ENCODE results near the gene PTGER1.

PTGER1 gene, protein sequence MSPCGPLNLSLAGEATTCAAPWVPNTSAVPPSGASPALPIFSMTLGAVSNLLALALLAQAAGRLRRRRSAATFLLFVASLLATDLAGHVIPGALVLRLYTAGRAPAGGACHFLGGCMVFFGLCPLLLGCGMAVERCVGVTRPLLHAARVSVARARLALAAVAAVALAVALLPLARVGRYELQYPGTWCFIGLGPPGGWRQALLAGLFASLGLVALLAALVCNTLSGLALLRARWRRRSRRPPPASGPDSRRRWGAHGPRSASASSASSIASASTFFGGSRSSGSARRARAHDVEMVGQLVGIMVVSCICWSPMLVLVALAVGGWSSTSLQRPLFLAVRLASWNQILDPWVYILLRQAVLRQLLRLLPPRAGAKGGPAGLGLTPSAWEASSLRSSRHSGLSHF

DNA sequence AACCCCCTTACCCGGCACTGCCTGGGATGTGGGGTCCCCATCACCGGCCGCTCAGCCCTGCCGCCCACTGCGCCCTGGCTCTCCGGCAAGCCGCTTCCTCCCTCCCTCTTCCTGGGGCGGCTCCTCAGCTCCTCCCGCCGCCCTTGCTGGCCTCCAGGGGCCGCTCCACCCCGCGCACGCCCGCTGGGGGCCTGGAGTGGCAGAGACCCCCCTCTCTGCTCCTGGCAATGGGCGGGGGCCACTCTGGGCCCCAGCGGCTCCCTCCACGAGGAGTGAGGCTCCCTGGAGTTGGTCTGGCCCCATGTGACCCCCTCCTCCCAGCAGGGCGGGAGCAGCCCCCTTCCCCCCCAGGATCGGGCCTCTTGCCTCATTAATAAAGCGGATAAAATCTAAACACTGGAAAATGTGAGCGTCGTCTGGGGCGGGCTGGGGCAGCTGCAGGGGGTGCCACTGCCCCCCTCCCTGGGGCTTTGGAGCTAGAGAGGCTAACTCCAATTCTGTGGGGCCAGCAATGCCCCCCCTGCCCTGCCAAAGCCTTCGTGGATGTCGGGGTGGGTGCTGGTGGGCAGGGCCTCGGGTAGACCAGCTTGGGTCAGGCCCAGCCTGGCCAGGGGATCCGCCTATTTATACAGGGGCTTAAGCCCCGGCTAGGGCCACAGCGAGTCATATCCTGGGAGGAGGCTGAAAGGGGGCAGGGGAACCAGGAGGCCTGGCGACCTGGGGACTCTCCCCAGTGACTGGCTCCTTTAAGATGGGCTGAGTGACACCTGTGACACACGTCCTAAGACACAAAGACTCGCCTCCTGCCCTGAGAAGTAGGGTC is at the start of gene PTGER1:
Gene PTGER1, minus strand, starts transcription at position 104 of the 823 bp plus-strand sequence. CDS start 1,034 bp downstream, outside the sequence.
- CTCF ChIA-PET = interaction anchor here (0.7 to 1.9 kb wide), 6 partner anchors 9 to 42 kb away, joined by 3 to 9 read pairs (median 4); no protein-coding TSS in a partner anchor
- Mint-ChIP-seq H3K27me3 (peaks cover 49% of the 10 kb centered on the region), H3K27ac (peak within 1 kb of the TSS; percentile 29), H3K36me3 (peaks cover 13% of the 10 kb centered on the region), H3K9me3 (no peaks in the 10 kb centered on the region), H3K4me1 (peaks cover 39% of the 10 kb centered on the region), H3K4me3 (no peak within 1 kb of the TSS)
- peak; percentile 58 for DNase-seq

DNA sequence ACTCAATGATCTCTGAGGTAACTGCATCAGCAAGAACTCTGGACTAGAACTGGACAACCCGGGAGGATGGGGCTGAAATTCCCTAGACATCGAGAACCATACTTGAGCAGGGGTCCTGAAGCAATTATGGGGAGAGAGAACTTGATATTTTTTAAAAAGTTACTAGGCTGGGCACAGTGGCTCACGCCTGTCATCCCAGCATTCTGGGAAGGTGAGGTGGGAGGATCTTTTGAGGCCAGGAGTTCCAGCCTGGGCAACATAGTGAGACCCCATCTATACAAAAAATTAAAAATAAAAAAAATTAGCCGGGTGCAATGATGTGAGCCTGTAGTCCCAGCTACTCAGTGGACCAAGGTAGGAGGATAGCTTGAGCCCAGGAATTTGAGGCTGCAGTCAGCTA is 45.4 kb upstream of the PTGER1 start:
- H3K36me3 Mint-ChIP-seq = peaks cover 22% of the 10 kb centered on the region
- no peak overlapping the region for H3K4me3 Mint-ChIP-seq
- H3K27me3 Mint-ChIP-seq = no peaks in the 10 kb centered on the region
- peaks cover 69% of the 10 kb centered on the region for H3K4me1 Mint-ChIP-seq
- peak overlapping the region; percentile 97 for H3K27ac Mint-ChIP-seq
- no peak for DNase-seq
- no peaks in the 10 kb centered on the region for H3K9me3 Mint-ChIP-seq
- CTCF ChIA-PET = interaction anchor here (1.4 kb wide), 2 partner anchors 14 to 16 kb away, joined by 4 to 10 read pairs; no protein-coding TSS in a partner anchor

DNA sequence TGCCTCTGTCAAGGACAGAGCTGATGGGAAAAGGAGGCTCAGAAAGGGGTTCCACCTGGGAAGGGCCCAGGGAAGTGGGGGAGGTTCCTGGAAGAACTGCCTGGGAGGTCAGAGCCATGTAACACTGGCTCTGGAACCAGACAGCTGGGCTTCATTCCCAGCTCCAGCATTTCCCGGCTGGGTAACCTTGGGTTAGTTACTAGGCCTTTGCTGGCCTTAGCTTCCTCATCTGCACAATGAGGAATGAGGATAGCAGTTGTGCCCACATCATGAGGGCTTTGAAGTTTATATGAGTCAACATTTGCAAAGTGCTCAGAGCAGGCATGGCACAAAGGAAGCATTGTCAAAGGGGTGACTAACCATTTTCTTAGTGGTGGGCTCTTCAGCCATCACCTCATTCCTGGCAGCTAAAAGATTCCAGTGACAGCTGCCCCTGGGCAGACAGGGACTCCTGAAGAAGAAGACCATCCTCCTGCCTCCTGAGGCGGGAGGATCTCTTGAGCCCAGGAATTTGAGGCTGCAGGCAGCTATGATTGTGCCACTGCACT is 44.8 kb upstream of the PTGER1 start:
- H3K9me3 Mint-ChIP-seq = no peaks in the 10 kb centered on the region
- peak overlapping the region; percentile 97 for H3K27ac Mint-ChIP-seq
- no peaks in the 10 kb centered on the region for H3K27me3 Mint-ChIP-seq
- peaks cover 28% of the 10 kb centered on the region for H3K36me3 Mint-ChIP-seq
- peaks cover 72% of the 10 kb centered on the region for H3K4me1 Mint-ChIP-seq
- CTCF ChIA-PET = interaction anchor here (1.4 kb wide), 2 partner anchors 14 to 16 kb away, joined by 4 to 10 read pairs; no protein-coding TSS in a partner anchor
- no peak for DNase-seq
- H3K4me3 Mint-ChIP-seq = peak overlapping the region; percentile 45

DNA sequence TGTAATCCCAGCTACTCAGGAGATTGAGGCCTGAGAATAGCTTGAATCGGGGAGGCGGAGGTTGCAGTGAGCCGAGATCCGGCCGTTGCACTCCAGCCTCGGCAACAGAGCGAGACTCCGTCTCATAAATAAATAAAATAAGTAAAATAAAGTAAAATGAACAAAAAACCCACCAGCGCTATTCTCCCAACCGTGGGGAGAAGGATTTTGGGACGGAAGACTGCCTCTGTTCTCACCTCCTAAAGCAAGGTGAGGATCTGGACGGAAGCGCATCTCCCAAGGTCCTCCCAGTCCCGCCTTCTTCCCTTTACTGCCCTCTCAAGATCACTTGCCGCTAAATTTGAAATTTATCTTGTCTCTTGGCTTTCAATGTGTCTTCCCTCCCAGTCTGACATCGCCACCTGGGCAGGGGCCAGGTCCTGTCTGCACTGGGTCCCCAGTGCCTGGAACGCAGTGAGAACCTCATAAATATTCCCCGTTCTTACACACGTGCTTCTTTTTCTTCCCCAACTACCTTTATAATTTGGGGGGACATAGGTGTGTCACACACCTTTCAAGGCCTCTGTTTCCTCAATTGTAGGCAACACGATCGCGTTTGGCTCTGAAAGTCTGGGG is 44.2 kb upstream of the PTGER1 start:
- peak overlapping the region; percentile 93 for H3K4me3 Mint-ChIP-seq
- no peak for DNase-seq
- H3K27ac Mint-ChIP-seq = peak overlapping the region; percentile 97
- H3K36me3 Mint-ChIP-seq = peaks cover 34% of the 10 kb centered on the region
- peaks cover 77% of the 10 kb centered on the region for H3K4me1 Mint-ChIP-seq
- no peaks in the 10 kb centered on the region for H3K9me3 Mint-ChIP-seq
- no peaks in the 10 kb centered on the region for H3K27me3 Mint-ChIP-seq
- CTCF ChIA-PET = interaction anchor here (1.4 kb wide), 2 partner anchors 13 to 15 kb away, joined by 4 to 10 read pairs; no protein-coding TSS in a partner anchor

DNA sequence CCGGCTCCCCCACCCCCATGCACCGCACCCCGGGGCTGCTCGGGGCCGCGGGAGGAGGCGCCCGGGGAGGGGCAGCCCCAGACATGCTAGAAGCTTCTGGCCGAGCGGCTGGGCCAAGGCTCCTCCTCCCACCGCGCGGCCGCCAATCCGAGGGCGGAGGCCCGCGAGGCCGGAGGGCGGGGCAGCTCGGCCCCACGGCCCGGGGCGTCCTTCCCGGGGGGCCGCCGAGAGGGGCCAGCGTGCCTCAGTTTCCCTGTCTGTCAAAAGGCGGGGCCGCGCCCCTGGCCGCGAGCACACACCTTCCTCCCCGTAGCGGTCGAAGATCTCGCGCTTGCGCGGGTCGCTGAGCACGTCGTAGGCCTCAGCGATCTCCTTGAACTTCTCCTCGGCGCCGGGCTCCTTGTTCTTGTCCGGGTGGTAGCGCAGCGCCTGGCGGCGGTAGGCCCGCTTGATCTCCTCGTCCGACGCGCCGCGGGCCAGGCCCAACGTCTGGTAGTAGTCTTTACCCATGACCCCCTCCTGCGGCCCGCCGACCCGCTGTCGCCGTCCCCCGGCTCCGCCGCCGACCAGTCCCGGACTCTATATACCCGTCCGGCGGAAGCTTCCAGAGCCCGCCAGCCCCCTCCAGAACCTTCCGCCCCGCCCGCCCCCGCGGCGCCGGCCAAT is 42.8 kb upstream of the PTGER1 start, which contains the start of gene DNAJB1:
Gene DNAJB1, minus strand, starts transcription at position 558 of the 666 bp plus-strand sequence. Its CDS starts 48 bp downstream, at position 510.
- DNase-seq = peak; percentile 75
- peak within 1 kb of the TSS; percentile 97 for H3K27ac Mint-ChIP-seq
- H3K9me3 Mint-ChIP-seq = no peaks in the 10 kb centered on the region
- peak within 1 kb of the TSS; percentile 93 for H3K4me3 Mint-ChIP-seq
- CTCF ChIA-PET = interaction anchor here (0.9 to 5.6 kb wide), 3 partner anchors 13 to 37 kb away, joined by 3 to 39 read pairs (median 4); no protein-coding TSS in a partner anchor
- H3K27me3 Mint-ChIP-seq = no peaks in the 10 kb centered on the region
- peaks cover 69% of the 10 kb centered on the region for H3K4me1 Mint-ChIP-seq
- H3K36me3 Mint-ChIP-seq = peaks cover 42% of the 10 kb centered on the region

DNA sequence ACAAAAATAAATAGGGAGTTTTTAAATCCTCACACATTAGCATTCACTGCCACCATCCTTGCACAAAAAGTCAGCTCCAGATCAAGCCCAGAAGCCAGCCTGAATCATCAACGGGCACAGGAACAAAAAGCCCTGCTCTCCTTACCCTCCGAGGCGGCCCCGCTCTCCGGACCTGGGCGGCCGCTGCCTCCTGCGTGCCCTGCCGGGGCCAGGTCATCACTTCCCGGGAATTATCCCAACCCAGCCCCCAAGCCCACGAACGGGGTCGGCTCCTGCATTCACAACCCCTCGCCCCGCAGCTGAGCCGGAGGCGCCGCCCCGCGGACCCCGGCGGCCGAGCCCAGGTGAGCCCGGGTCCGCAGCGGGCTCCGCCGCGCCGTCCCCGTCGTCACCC is 42.3 kb upstream of the PTGER1 start:
- H3K4me3 Mint-ChIP-seq = peak overlapping the region; percentile 93

DNA sequence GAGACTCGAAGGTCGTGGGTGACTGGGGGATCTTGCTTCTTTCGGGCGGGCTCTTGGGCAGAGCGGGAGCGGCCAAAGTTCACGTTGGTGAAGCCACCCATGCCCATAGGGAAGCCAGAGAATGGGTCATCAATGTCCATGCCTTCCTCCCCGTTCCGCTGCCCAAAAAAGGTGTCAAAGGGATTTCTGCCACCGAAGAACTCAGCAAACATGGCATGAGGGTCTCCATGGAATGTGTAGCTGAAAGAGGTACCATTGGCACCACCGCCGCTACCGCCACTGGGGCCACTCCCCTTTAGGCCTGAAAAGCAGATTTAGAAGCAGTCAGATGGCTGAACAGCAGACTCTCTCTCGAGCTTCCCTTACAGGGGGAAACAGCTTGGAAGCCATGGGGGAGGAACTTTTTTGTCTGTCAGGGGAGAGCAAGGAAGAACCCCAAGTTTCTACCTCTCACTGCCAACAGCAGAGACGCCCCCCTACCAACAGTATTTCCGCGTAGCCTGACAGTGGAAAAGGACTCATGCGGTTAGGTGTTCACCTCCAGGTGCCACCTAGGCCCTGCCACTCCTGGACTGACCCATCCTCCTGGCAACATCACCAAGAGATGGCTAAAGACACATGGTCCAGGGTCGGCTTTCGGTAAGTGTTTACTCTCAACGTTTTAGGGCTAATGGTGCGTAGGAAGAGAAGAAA is 41.7 kb upstream of the PTGER1 start:
- Mint-ChIP-seq H3K4me3 (peak overlapping the region; percentile 93), H3K9me3 (no peaks in the 10 kb centered on the region), H3K27ac (peak overlapping the region; percentile 82), H3K27me3 (no peaks in the 10 kb centered on the region), H3K36me3 (peaks cover 42% of the 10 kb centered on the region), H3K4me1 (peaks cover 61% of the 10 kb centered on the region)
- DNase-seq = peak; percentile 49
- CTCF ChIA-PET = interaction anchor here (1.1 to 5.6 kb wide), 3 partner anchors 12 to 36 kb away, joined by 3 to 39 read pairs (median 4); no protein-coding TSS in a partner anchor

More for the DNA sequence above, 42.3 kb upstream of the PTGER1 start:
- DNase-seq = no peak
- H3K36me3 Mint-ChIP-seq = peaks cover 42% of the 10 kb centered on the region
- H3K4me1 Mint-ChIP-seq = peaks cover 64% of the 10 kb centered on the region
- H3K27ac Mint-ChIP-seq = peak overlapping the region; percentile 82
- H3K9me3 Mint-ChIP-seq = no peaks in the 10 kb centered on the region
- CTCF ChIA-PET = interaction anchor here (1.5 to 5.6 kb wide), 2 partner anchors 12 to 36 kb away, joined by 4 to 39 read pairs; no protein-coding TSS in a partner anchor
- no peaks in the 10 kb centered on the region for H3K27me3 Mint-ChIP-seq

DNA sequence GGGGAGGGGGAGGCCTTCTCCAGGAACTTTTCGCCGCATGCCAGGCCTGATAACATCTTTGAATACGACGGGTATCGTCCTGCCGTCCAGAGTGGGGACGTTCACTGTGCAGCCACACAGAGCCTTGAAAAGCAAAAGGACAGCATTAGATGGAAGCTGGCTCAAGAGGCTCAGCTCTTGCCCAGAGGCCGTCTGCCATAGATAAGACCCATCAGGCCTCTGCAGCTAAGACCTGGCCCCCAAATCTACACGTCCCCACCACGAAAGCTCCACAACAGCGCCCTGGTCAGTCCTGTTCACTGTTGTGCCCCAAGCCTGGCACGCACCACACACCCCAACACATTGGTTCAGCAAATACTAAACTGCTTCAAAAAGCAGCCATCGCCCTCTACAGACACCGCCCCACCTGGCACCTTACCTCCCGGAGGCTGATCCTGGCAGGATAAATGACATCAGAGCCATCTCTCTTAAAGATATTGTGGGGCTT is 40.9 kb upstream of the PTGER1 start:
- Mint-ChIP-seq H3K36me3 (peaks cover 45% of the 10 kb centered on the region), H3K4me1 (peaks cover 57% of the 10 kb centered on the region), H3K9me3 (no peaks in the 10 kb centered on the region), H3K4me3 (peak overlapping the region; percentile 93), H3K27ac (peak overlapping the region; percentile 82), H3K27me3 (no peaks in the 10 kb centered on the region)
- DNase-seq = peak; percentile 47
- CTCF ChIA-PET = interaction anchor here (1.1 to 5.6 kb wide), 2 partner anchors 11 to 35 kb away, joined by 3 to 39 read pairs; no protein-coding TSS in a partner anchor

DNA sequence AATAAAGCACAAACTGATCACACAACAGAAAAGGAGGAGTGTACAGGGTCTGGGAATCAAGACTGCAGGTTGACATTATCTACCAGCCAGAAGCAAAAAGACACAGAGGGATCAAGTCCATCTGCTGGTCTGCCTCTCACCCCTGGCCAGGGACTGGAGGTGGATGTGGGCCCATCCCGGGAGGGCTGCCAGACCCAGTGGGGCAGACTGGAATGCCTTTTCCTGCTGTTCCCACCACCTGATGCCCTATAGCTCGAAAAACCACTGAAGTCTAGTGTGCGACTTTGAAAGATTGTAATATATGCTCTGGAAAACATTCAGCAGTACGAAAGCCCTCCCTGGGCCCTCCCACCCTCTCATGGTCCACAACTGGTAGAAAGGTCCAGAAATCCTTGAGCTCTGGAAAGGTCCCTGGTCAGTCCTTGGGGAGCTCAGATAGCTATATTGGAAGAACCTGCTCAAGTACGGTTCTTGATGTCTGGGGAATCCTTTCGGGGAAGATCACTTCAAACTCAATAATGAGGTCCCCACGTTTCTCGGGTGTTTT is 40.4 kb upstream of the PTGER1 start:
- H3K27ac Mint-ChIP-seq = peak overlapping the region; percentile 73
- no peaks in the 10 kb centered on the region for H3K27me3 Mint-ChIP-seq
- no peaks in the 10 kb centered on the region for H3K9me3 Mint-ChIP-seq
- peak overlapping the region; percentile 93 for H3K4me3 Mint-ChIP-seq
- CTCF ChIA-PET = interaction anchor here (1.1 to 5.6 kb wide), 2 partner anchors 10 to 35 kb away, joined by 3 to 39 read pairs; no protein-coding TSS in a partner anchor
- peaks cover 62% of the 10 kb centered on the region for H3K4me1 Mint-ChIP-seq
- peaks cover 45% of the 10 kb centered on the region for H3K36me3 Mint-ChIP-seq
- DNase-seq = no peak

DNA sequence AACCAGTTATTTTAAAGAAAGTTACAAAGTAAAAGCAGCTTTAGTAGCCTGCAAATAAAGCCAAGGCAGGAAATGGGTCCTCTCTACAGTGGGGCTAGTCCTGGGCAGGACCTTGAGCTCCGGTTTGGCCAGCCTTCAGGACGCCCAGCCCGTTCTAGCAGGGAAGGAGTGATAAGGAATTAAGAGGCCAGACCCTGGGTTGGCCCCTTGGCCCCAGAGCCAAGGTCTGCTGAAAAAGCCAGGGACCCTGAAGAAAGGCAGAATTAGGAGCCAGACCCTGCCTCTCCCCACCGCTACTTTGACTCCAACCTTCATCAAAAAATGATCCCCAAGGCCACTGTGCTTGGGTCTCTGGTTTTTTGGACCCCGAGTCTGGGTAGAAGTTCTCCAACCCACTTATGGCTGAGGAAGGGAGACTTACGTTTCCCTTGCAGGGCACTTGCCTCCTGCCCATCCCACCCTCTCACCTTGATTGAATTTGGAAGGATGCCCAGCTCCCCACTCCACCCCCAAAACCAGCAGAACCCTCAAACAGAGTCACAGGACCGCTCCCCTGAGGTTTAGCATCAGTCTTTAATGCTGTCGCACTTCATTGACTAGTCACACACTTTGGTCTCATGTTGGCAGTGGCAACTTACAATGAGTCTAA is 39.2 kb upstream of the PTGER1 start:
- no peaks in the 10 kb centered on the region for H3K27me3 Mint-ChIP-seq
- DNase-seq = no peak
- H3K4me1 Mint-ChIP-seq = peaks cover 60% of the 10 kb centered on the region
- H3K4me3 Mint-ChIP-seq = no peak overlapping the region
- CTCF ChIA-PET = interaction anchor here (0.6 to 5.6 kb wide), 2 partner anchors 9 to 19 kb away, joined by 3 to 39 read pairs; no protein-coding TSS in a partner anchor
- peaks cover 43% of the 10 kb centered on the region for H3K36me3 Mint-ChIP-seq
- peak overlapping the region; percentile 45 for H3K27ac Mint-ChIP-seq
- H3K9me3 Mint-ChIP-seq = no peaks in the 10 kb centered on the region

DNA sequence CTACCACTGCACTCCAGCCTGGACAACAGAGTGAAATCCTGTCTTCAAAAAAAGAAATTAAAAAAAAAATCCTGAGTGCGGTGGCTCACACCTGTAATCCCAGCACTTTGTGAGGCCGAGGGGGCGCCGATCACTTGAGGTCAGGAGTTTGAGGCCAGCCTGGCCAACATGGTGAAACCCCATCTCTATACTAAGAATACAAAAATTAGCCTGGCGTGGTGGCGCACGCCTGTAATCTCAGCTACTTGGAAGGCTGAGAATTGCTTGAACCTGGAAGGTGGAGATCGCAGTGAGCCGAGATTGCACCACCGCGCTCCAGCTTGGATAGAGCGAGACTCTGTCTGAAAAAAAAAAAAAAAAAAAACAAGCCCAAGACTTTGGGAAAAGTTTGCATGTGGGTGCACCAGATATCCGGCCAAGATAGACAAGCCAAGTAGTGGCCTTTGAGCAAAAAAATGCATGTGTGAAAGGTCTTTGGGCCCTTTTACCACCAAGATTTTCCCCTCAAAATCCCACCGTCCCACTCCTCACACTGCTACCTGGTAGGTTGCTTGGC is 37.3 kb upstream of the PTGER1 start:
- no peak for DNase-seq
- Mint-ChIP-seq H3K4me3 (no peak overlapping the region), H3K36me3 (peaks cover 41% of the 10 kb centered on the region), H3K27ac (no peak overlapping the region), H3K4me1 (peaks cover 68% of the 10 kb centered on the region), H3K27me3 (no peaks in the 10 kb centered on the region), H3K9me3 (no peaks in the 10 kb centered on the region)
- CTCF ChIA-PET = interaction anchor here (0.6 kb wide), 1 partner anchor 8 kb away, joined by 3 read pairs; no protein-coding TSS in a partner anchor
